D721Med (cell line): Measurements from ENCODE around the gene L3MBTL2.

Experiments
- DNase-seq: peaks from one replicate; pipeline ENCODE4 v3.0.0; 2011; ENCODE audit warnings: low spot score; ENCODE audit not compliant: insufficient read length
- FAIRE-seq: peaks from 2 replicates; lab custom pipeline; 2011; peaks lifted over from hg19 to GRCh38; lab: Jason Lieb, UNC
- CTCF ChIP-seq: IDR thresholded peaks from 2 replicates; pipeline ENCODE4 v1.5.1; 2012; ENCODE audit warnings: mild to moderate bottlenecking, control low read depth; ENCODE audit not compliant: insufficient read depth; ENCODE audit errors: missing control alignments

The L3MBTL2 gene

GRCh38 chr22:41260871-41261270, 55.8 kb downstream of the L3MBTL2 start:
- no peak for TF ChIP-seq CTCF
- FAIRE-seq: no peak

DNA sequence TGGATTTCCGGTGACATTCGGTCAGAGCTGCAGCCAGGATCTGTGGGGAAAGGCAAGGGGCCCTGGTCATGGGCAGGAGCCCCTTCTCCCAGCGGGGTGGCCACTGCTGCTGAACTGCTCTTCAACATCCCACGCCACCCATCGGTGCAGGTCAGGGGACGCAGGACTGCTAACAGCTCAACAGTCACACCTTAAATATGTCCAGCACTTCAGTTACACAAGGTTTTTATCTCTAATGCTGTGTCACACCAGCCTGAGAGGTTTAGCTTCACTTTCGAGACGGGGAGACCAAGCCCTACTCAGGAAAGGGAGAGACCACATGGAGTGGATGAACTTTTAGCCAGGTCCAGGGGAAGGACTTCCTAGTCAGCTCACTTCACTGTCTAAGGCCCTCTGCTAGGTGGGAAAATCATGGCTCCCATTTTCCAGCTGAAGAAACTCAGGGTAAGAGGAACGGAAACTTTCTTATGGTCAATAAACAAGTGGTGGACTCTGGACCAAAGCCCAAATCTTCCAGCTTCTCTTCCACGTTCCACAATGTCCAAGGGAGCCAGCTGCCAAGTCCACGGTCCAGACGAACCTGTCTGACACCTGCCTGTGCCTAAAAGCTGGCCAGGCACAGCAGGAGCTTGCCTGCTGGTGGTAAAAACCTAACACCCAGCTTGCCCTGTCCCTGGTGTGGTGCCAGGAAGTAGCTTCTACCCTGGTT, 56.6 kb downstream of the L3MBTL2 start:
- DNase-seq (no peak), FAIRE-seq (no peak)
- no peak for TF ChIP-seq CTCF

More at GRCh38 chr22:41260871-41261270, 55.8 kb downstream of the L3MBTL2 start:
- DNase-seq: no peak

DNA sequence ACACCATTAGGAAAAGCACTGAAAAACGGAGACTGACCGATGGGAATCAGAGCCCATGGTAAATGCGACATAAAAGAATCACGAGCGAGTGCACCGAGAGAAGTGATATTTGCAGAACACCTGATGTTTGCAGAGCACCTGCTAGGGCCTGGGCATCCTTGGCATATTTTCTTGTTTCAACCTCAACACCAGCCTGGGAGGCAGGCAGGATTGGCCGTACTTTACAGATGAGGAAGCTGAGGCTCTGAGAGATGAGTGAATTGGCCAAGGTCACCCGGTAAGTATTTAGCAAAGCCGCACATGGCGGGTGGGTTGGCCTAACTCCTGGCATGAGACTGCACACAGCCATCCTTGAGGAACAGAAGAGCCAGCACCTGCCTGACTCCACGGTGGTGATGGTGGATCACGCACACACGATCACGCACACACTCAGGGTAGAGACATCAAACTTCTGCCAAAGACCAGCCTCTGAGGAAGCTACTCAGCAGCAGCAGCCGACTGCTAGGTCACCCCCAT, 57.2 kb downstream of the L3MBTL2 start:
- no peak for TF ChIP-seq CTCF
- FAIRE-seq (no peak), DNase-seq (no peak)

- FAIRE-seq (no peak), DNase-seq (no peak)
- no peak for TF ChIP-seq CTCF
Measured at GRCh38 chr22:41263704-41264103, 58.6 kb downstream of the L3MBTL2 start.

- TF ChIP-seq CTCF: no peak
- DNase-seq (no peak), FAIRE-seq (no peak)
Measured at GRCh38 chr22:41264408-41264941, 59.4 kb downstream of the L3MBTL2 start.

DNA sequence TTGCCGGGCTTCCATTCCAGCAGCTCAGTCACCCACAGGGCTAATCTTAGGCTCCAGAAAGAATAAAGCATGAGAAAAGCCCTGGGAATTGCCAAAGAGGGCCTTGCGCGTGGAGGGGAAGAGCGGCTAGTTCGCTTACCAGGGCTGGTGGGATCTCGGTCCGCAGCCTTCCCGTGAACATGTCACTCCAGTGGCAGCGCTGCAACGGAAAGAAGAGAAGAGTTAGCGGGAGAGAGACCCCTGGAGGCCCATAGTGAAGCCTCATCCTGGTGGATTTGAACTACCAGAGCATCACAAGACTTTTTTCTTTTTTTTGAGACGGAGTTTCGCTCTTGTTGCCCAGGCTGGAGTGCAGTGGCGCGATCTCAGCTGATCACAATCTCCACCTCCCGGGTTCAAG, 62.8 kb downstream of the L3MBTL2 start:
- TF ChIP-seq CTCF: no peak
- DNase-seq (no peak), FAIRE-seq (no peak)

DNA sequence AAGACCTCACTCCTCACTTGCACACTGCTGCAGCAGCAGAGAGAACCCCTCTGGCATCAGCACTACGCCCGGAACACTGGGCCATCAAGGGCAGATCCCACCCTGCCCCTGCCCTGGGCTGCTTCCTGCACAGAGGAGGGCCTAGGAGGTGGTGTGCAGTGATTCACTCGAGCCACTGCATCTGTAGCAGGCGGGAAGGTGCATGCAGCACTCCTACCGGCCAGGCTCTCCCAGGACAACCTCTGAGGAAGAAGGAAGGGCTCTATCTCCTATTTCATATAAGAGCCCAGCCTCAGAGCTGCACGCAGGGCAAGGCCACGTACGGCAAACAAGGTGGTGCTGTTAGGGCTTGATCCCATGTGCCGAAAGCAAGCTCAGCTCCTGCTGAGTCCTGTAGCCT, 66.7 kb downstream of the L3MBTL2 start:
- FAIRE-seq: no peak
- no peak for TF ChIP-seq CTCF

More for the DNA sequence above, 66.7 kb downstream of the L3MBTL2 start:
- no peak for DNase-seq
